GM21737 (cell line): ENCODE data around the gene MYB.

Experiments used
- ATAC-seq: cut with Tn5 transposase; IDR thresholded peaks from one replicate; pipeline ENCODE4 v1.9.1; 2021; ENCODE audit warnings: mild to moderate bottlenecking, moderate library complexity; ENCODE audit not compliant: unreplicated experiment

The MYB gene

GRCh38 chr6:135185483-135185882 lies 4.4 kb downstream of the MYB start:
- no peak for ATAC-seq

GRCh38 chr6:135186255-135186654 lies 5.1 kb downstream of the MYB start:
- ATAC-seq = no peak

- no peak for ATAC-seq
Observed at GRCh38 chr6:135187372-135187771, 6.3 kb downstream of the MYB start.

GRCh38 chr6:135188718-135189117 lies 7.6 kb downstream of the MYB start:
- no peak for ATAC-seq

- ATAC-seq = no peak
Observed at GRCh38 chr6:135189344-135189743, 8.2 kb downstream of the MYB start.

GRCh38 chr6:135191508-135192255 lies 10.6 kb downstream of the MYB start:
- no peak for ATAC-seq

- ATAC-seq = no peak
Observed at GRCh38 chr6:135192256-135193174, 11.4 kb downstream of the MYB start.

- ATAC-seq = no peak
Observed at GRCh38 chr6:135193221-135193620, 12.1 kb downstream of the MYB start.

- no peak for ATAC-seq
Observed at GRCh38 chr6:135195041-135195440, 13.9 kb downstream of the MYB start.

GRCh38 chr6:135195522-135195921 lies 14.4 kb downstream of the MYB start:
- ATAC-seq = no peak

- no peak for ATAC-seq
Observed at GRCh38 chr6:135196739-135197510, 15.8 kb downstream of the MYB start.

- ATAC-seq = no peak
Observed at GRCh38 chr6:135202836-135203235, 21.7 kb downstream of the MYB start.

GRCh38 chr6:135204951-135205350 lies 23.8 kb downstream of the MYB start:
- ATAC-seq = no peak

GRCh38 chr6:135209803-135210202 lies 28.7 kb downstream of the MYB start:
- no peak for ATAC-seq

GRCh38 chr6:135210632-135211305 lies 29.7 kb downstream of the MYB start:
- ATAC-seq = no peak

GRCh38 chr6:135211306-135211702 lies 30.2 kb downstream of the MYB start:
- ATAC-seq = no peak

GRCh38 chr6:135212020-135212806 lies 31.1 kb downstream of the MYB start:
- no peak for ATAC-seq

- ATAC-seq = no peak
Observed at GRCh38 chr6:135212935-135213334, 31.8 kb downstream of the MYB start.

- no peak for ATAC-seq
Observed at GRCh38 chr6:135213616-135214015, 32.5 kb downstream of the MYB start.

GRCh38 chr6:135215160-135215559 lies 34.1 kb downstream of the MYB start:
- no peak for ATAC-seq
